Osteocyte (in vitro differentiated cells): ENCODE results near the gene PTRH1. TPM values are rescaled to one million over a fixed set of nuclear protein-coding genes. Genes with fewer than 3 reads are reported as not detected.

Experiments
- DNase-seq: peaks from one replicate; pipeline ENCODE4 v3.0.0; 2021; ENCODE audit warnings: mixed read lengths; ENCODE audit not compliant: unreplicated experiment; ENCODE audit errors: extremely low spot score
- H3K27ac Mint-ChIP-seq: one replicate; pipeline ENCODE4 v1.8.0; 2021; ENCODE audit warnings: mild to moderate bottlenecking, mixed read lengths; ENCODE audit not compliant: unreplicated experiment
- H3K27me3 Mint-ChIP-seq: one replicate; pipeline ENCODE4 v1.8.0; 2021; ENCODE audit warnings: mixed read lengths; ENCODE audit not compliant: unreplicated experiment
- H3K36me3 Mint-ChIP-seq: one replicate; pipeline ENCODE4 v1.8.0; 2021; ENCODE audit warnings: mixed read lengths; ENCODE audit not compliant: unreplicated experiment
- H3K4me1 Mint-ChIP-seq: one replicate; pipeline ENCODE4 v1.8.0; 2021; ENCODE audit warnings: mixed read lengths; ENCODE audit not compliant: unreplicated experiment
- H3K4me3 Mint-ChIP-seq: one replicate; pipeline ENCODE4 v1.8.0; 2021; ENCODE audit warnings: mild to moderate bottlenecking, moderate library complexity, mixed read lengths; ENCODE audit not compliant: unreplicated experiment
- H3K9me3 Mint-ChIP-seq: one replicate; pipeline ENCODE4 v1.8.0; 2021; ENCODE audit warnings: mixed read lengths; ENCODE audit not compliant: unreplicated experiment
- CTCF ChIP-seq: fragments of 200-600 bp; sonication (generic); IDR thresholded peaks from 2 replicates; pipeline ENCODE4 v1.5.0; 2021; ENCODE audit warnings: antibody characterized with exemption, mild to moderate bottlenecking, moderate library complexity
- total RNA-seq: library from RNA; stranded (reverse); gene quantifications from 2 replicates; pipeline ENCODE4 v1.2.1, GENCODE V29; 2021

PTRH1 gene
- total RNA-seq, 1 donor from 2014 or later: 10.6 TPM

DNA sequence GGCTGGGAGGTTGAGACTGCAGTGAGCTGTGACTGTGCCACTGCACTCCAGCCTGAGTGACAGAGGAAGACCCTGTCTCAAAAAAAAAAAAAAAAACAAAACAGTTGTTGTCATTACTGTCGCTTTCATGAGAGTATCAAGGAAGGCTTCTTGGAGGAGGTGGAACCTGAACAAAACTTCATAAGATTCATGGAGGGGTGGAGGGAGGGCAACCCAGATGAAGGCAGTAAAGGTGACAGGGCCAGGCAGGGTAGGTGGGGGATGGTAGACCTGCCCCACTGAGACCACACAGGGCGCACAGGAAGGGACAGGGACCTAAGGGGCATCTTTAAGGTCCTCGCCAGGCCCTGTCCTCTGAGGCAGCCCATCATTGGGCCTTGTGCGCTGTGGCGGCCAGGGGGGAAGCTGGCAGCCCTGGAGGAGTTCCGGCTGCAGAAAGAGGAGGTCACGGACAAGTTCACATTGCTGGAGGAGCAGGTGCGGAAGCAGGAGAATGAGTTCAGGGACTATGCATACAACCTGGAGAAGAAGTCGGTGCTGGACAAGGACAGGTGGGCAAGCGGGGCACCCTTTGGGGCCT lies 5.2 kb downstream of the PTRH1 start:
- no peak overlapping the region for H3K4me3 Mint-ChIP-seq
- H3K27me3 Mint-ChIP-seq: no peaks in the 10 kb centered on the region
- no peak for DNase-seq
- H3K27ac Mint-ChIP-seq: no peak overlapping the region
- no peak for TF ChIP-seq CTCF
- no peaks in the 10 kb centered on the region for H3K9me3 Mint-ChIP-seq
- peaks cover 7% of the 10 kb centered on the region for H3K4me1 Mint-ChIP-seq
- no peaks in the 10 kb centered on the region for H3K36me3 Mint-ChIP-seq

DNA sequence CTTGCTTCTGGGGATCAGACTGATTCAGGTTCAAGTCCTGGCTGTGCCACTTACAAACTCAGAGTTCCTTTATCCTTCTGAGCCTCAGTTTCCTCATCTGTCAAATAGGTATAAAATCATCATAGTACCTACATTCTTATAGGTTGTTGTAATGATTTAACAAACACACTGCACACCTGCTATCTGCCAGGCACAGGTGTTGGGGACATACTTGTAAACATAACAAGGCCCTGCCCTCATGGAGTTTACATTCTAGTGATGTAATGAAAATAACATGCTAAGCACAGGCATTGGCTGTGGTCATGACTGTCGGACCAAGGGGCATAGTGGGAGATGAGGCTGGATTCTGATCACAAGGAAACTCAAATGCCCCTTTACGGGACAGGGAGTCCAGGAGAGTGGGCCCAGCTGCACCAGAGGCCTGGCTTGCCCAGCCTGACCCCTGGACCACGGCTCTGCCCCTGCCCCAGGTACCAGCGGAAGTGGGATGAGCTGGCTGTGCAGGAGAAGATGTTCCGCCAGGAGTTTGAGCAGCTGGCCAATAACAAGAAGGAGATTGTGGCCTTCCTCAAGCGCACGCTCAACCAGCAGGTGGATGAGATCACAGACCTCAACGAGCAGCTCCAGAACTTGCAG lies 6.4 kb downstream of the PTRH1 start:
- no peak for TF ChIP-seq CTCF
- Mint-ChIP-seq H3K4me1 (peaks cover 2% of the 10 kb centered on the region), H3K36me3 (no peaks in the 10 kb centered on the region), H3K27ac (no peak overlapping the region), H3K4me3 (no peak overlapping the region), H3K9me3 (no peaks in the 10 kb centered on the region), H3K27me3 (no peaks in the 10 kb centered on the region)
- no peak for DNase-seq

- Mint-ChIP-seq H3K27ac (no peak overlapping the region), H3K4me1 (peaks cover 2% of the 10 kb centered on the region), H3K9me3 (no peaks in the 10 kb centered on the region), H3K27me3 (no peaks in the 10 kb centered on the region), H3K36me3 (no peaks in the 10 kb centered on the region), H3K4me3 (no peak overlapping the region)
- no peak for DNase-seq
- TF ChIP-seq CTCF: no peak
These were observed 7.7 kb downstream of the PTRH1 start for GRCh38 chr9:127707766-127708165.

DNA sequence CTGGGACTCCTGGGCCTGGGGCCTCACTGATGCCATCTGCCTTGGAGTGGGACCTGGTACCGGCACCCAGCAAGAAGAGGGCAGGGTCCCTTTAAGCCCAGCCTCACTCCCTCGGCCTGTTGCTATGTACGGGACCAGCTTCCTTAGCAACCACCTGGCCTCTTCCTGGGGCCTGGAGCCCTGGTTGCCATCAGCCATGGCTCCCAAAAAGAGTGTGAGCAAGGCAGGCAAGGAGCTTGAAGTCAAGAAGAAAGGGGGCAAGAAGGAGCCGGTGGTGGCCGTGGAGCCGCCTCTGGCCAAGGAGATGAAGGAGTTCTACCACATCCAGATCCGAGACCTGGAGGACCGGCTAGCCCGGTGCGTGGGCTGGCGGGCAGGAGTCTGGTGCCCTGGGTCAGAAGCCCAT lies 8.6 kb downstream of the PTRH1 start, which contains the start of gene CFAP157:
Gene CFAP157 (plus strand): TSS at position 153 of the 406 bp plus-strand sequence. CDS start 44 bp downstream, at position 197.
- H3K4me1 Mint-ChIP-seq: peaks cover 2% of the 10 kb centered on the region
- no peak for TF ChIP-seq CTCF
- H3K36me3 Mint-ChIP-seq: no peaks in the 10 kb centered on the region
- H3K4me3 Mint-ChIP-seq: no peak within 1 kb of the TSS
- no peaks in the 10 kb centered on the region for H3K9me3 Mint-ChIP-seq
- H3K27ac Mint-ChIP-seq: no peak within 1 kb of the TSS
- no peaks in the 10 kb centered on the region for H3K27me3 Mint-ChIP-seq
- no peak for DNase-seq

GRCh38 chr9:127705577-127706379 lies 9.7 kb downstream of the PTRH1 start:
- Mint-ChIP-seq H3K4me3 (no peak overlapping the region), H3K27me3 (no peaks in the 10 kb centered on the region), H3K9me3 (no peaks in the 10 kb centered on the region), H3K4me1 (no peaks in the 10 kb centered on the region), H3K27ac (no peak overlapping the region), H3K36me3 (no peaks in the 10 kb centered on the region)
- no peak for DNase-seq
- no peak for TF ChIP-seq CTCF
